Astrocyte of the spinal cord (primary cell): ENCODE measurements around the gene PANX1.

Experiments used
- DNase-seq: peaks from one replicate; pipeline ENCODE4 v3.0.0; 2011; ENCODE audit warnings: low read depth, low spot score
- H3K4me3 ChIP-seq: 2 replicates; pipeline ENCODE4 v1.5.1; 2011; ENCODE audit warnings: low read depth, mild to moderate bottlenecking, low read length, moderate library complexity
- CTCF ChIP-seq: IDR thresholded peaks from 2 replicates; pipeline ENCODE4 v1.5.1; 2012; ENCODE audit warnings: low read depth, mild to moderate bottlenecking, low read length, inconsistent platforms
- in situ Hi-C: cut with HindIII; loops from 2 replicates; pipeline ENCODE4 v1.10.0; 2017; ENCODE audit warnings: low sequenced_read_pairs

PANX1 gene

GRCh38 chr11:94141511-94142307 lies 13.1 kb downstream of the PANX1 start:
- no peak for TF ChIP-seq CTCF
- in situ Hi-C loops = no loop called here
- no peak overlapping the region for H3K4me3 ChIP-seq

GRCh38 chr11:94142308-94143281 lies 14.0 kb downstream of the PANX1 start:
- H3K4me3 ChIP-seq = no peak overlapping the region
- no peak for TF ChIP-seq CTCF
- DNase-seq = no peak
- in situ Hi-C loops = no loop called here

More at GRCh38 chr11:94141511-94142307, 13.1 kb downstream of the PANX1 start:
- no peak for DNase-seq

- DNase-seq = no peak
- in situ Hi-C loops = no loop called here
- no peak overlapping the region for H3K4me3 ChIP-seq
- TF ChIP-seq CTCF = no peak
These were observed 15.6 kb downstream of the PANX1 start for GRCh38 chr11:94144216-94144615.

GRCh38 chr11:94144664-94145063 lies 16.0 kb downstream of the PANX1 start:
- no peak overlapping the region for H3K4me3 ChIP-seq
- in situ Hi-C loops = no loop called here
- no peak for TF ChIP-seq CTCF
- no peak for DNase-seq

- in situ Hi-C loops = no loop called here
- TF ChIP-seq CTCF = no peak
- DNase-seq = no peak
- no peak overlapping the region for H3K4me3 ChIP-seq
These were observed 16.8 kb downstream of the PANX1 start for GRCh38 chr11:94145431-94145830.

- no peak overlapping the region for H3K4me3 ChIP-seq
- DNase-seq = no peak
- in situ Hi-C loops = no loop called here
- TF ChIP-seq CTCF = no peak
These were observed 17.3 kb downstream of the PANX1 start for GRCh38 chr11:94145916-94146315.
